Endothelial cell of umbilical vein (primary cell): ENCODE results near the gene SLAMF8. TPM values are rescaled to one million over a fixed set of nuclear protein-coding genes. Genes with fewer than 3 reads are reported as not detected.

ENCODE experiments used
- BruUV-seq: library from RNA; stranded (reverse); fragments of 400-500 nt; replicated peaks from 2 replicates; lab custom pipeline; 2021; lab: Mats Ljungman, UMichigan
- CTCF ChIA-PET: fragments of 300-600, 350-600 bp; sonication (Branson Sonifier 250); formaldehyde crosslinking; loops from one replicate; lab custom pipeline; 2021; ENCODE audit warnings: antibody characterized with exemption, inconsistent platforms; lab: Charles Lee
- POLR2A ChIA-PET: fragments of 300-600, 350-600 bp; sonication (Branson Sonifier 250); formaldehyde crosslinking; loops from one replicate; lab custom pipeline; 2021; ENCODE audit warnings: antibody characterized with exemption, inconsistent platforms; lab: Charles Lee
- DNase-seq: peaks from one replicate; pipeline ENCODE4 v3.0.0-alpha.2; 2011; ENCODE audit warnings: low read depth, low spot score
- FAIRE-seq: peaks from 2 replicates; lab custom pipeline; 2011; peaks lifted over from hg19 to GRCh38; lab: Jason Lieb, UNC
- H2AFZ ChIP-seq: 2 replicates; pipeline ENCODE4 v1.6.0; 2012; ENCODE audit warnings: low read depth, low read length, control low read depth, inconsistent platforms
- H3K27ac ChIP-seq: 2 replicates; pipeline ENCODE4 v1.5.1; 2011; ENCODE audit warnings: low read depth, mild to moderate bottlenecking, control low read depth, low read length, moderate library complexity; ENCODE audit not compliant: insufficient read depth
- H3K27me3 ChIP-seq, 2 experiments: 2 replicates each; pipeline versions ENCODE4 v1.6.0 to v1.6.1; 2011; ENCODE audit warnings: low read length in 2 of 2, mixed read lengths in 1 of 2; ENCODE audit not compliant: control insufficient read depth in 2 of 2, insufficient read depth in 2 of 2
- H3K36me3 ChIP-seq, 2 experiments: 2 replicates in 1 of 2; 3 replicates in 1 of 2; pipeline ENCODE4 v1.5.1; 2011; ENCODE audit warnings: low read length in 2 of 2, mild to moderate bottlenecking in 1 of 2, moderate library complexity in 1 of 2; ENCODE audit not compliant: control insufficient read depth in 2 of 2, insufficient read depth in 2 of 2; ENCODE audit errors: extremely low read depth in 1 of 2
- H3K4me1 ChIP-seq: 3 replicates; pipeline ENCODE4 v1.5.1; 2011; ENCODE audit warnings: mild to moderate bottlenecking, low read length; ENCODE audit not compliant: control insufficient read depth, insufficient read depth; ENCODE audit errors: extremely low read depth
- H3K4me2 ChIP-seq: 2 replicates; pipeline ENCODE4 v1.6.1; 2011; ENCODE audit warnings: low read length, control low read depth, mixed read lengths; ENCODE audit not compliant: insufficient read depth
- H3K4me3 ChIP-seq, 3 experiments: fragments of 200-600 bp in 1 of 3; sonication (generic), shearing (Covaris generic) in 1 of 3; replicated peaks in 1 of 3; 2 replicates each; pipeline ENCODE4 v1.5.1; 2011 to 2016; ENCODE audit warnings: control low read depth in 3 of 3, low read length in 3 of 3, mild to moderate bottlenecking in 2 of 3, inconsistent platforms in 1 of 3, low read depth in 1 of 3, moderate library complexity in 1 of 3; ENCODE audit not compliant: insufficient read depth in 1 of 3
- H3K79me2 ChIP-seq: 2 replicates; pipeline ENCODE4 v1.6.0; 2012; ENCODE audit warnings: low read length, inconsistent platforms; ENCODE audit not compliant: control insufficient read depth, insufficient read depth
- H3K9ac ChIP-seq: replicated peaks from 2 replicates; pipeline ENCODE3; 2011; ENCODE audit warnings: low read length, control low read depth; ENCODE audit not compliant: insufficient read depth; ENCODE audit errors: extremely low read depth
- H3K9me1 ChIP-seq: replicated peaks from 3 replicates; pipeline ENCODE4 v1.6.0; 2011; ENCODE audit warnings: mild to moderate bottlenecking, low read length; ENCODE audit not compliant: control insufficient read depth, insufficient read depth; ENCODE audit errors: extremely low read depth
- H3K9me3 ChIP-seq: replicated peaks from 2 replicates; pipeline ENCODE4 v1.5.1; 2012; ENCODE audit warnings: low read length, inconsistent platforms; ENCODE audit not compliant: control insufficient read depth, insufficient read depth
- H4K20me1 ChIP-seq: replicated peaks from 2 replicates; pipeline ENCODE3; 2011; ENCODE audit warnings: mild to moderate bottlenecking, low read length; ENCODE audit not compliant: control insufficient read depth, insufficient read depth; ENCODE audit errors: extremely low read depth
- CTCF ChIP-seq, 2 donors: IDR thresholded peaks; 1 replicate in 1 of 2; 2 replicates in 1 of 2; pipeline ENCODE4 v1.5.1; 2011; ENCODE audit warnings: low read length in 2 of 2, mild to moderate bottlenecking in 2 of 2, moderate library complexity in 2 of 2, control low read depth in 1 of 2, inconsistent platforms in 1 of 2, low read depth in 1 of 2; ENCODE audit not compliant: insufficient read depth in 1 of 2; ENCODE audit errors: extremely low read depth in 1 of 2
- EZH2 ChIP-seq: IDR thresholded peaks from 2 replicates; pipeline ENCODE4 v1.6.1; 2012; ENCODE audit warnings: borderline replicate concordance, low read depth, mild to moderate bottlenecking, moderate library complexity, low read length, inconsistent platforms; ENCODE audit not compliant: severe bottlenecking
- FOS ChIP-seq: IDR thresholded peaks from 2 replicates; pipeline ENCODE4 v1.6.1; 2011; ENCODE audit warnings: mild to moderate bottlenecking, low read length, moderate library complexity, borderline replicate concordance; ENCODE audit not compliant: insufficient read depth
- GATA2 ChIP-seq: IDR thresholded peaks from 2 replicates; pipeline ENCODE4 v1.7.0; 2011; ENCODE audit warnings: low read depth, mild to moderate bottlenecking, moderate library complexity, mixed read lengths, low read length; ENCODE audit not compliant: insufficient read length, insufficient read depth
- JUN ChIP-seq: IDR thresholded peaks from 2 replicates; pipeline ENCODE4 v1.6.1; 2011; ENCODE audit warnings: borderline replicate concordance, low read depth; ENCODE audit not compliant: insufficient read length, insufficient read depth
- MYC ChIP-seq: IDR thresholded peaks from one replicate; pipeline ENCODE4 v1.6.1; 2011; ENCODE audit warnings: mild to moderate bottlenecking, low read depth, low read length
- POLR2A ChIP-seq: IDR thresholded peaks from 2 replicates; pipeline ENCODE4 v1.6.1; 2012; ENCODE audit warnings: low read depth, mild to moderate bottlenecking, control low read depth, low read length
- POLR2AphosphoS5 ChIP-seq: IDR thresholded peaks from 2 replicates; pipeline ENCODE4 v1.6.1; 2012; ENCODE audit warnings: low read depth, mild to moderate bottlenecking, control low read depth, low read length, moderate library complexity; ENCODE audit not compliant: insufficient read depth
- dilution Hi-C: fragments of 300-500 bp; cut with MboI; formaldehyde crosslinking; loops from one replicate; pipeline ENCODE4 v1.15.0; 2019; ENCODE audit warnings: low sequenced_read_pairs; ENCODE audit not compliant: extremely low pct_ligation_motif_present
- intact Hi-C: fragments of 100-400 bp; cut with micrococcal nuclease; formaldehyde crosslinking; loops from one replicate; pipeline ENCODE4 v1.10.0; 2022
- polyA plus RNA-seq, 4 experiments: library from polyadenylated mRNA; depleted of rRNA in 3 of 4; stranded (reverse) in 3 of 4; unstranded in 1 of 4; fragments of >200 nt; gene quantifications; 2 replicates each; pipeline versions ENCODE4 v1.2.1 to v1.2.3, GENCODE V29; 2011 to 2012; ENCODE audit warnings: missing spikeins in 1 of 4
- total RNA-seq: library from RNA; stranded (reverse); gene quantifications from 2 replicates; pipeline ENCODE4 v1.2.3, GENCODE V29; 2021
- TF ChIP-seq, protein P1 (sequence below): IDR thresholded peaks from 2 replicates; pipeline ENCODE4 v1.6.1; 2011; ENCODE audit not compliant: insufficient read depth, insufficient read length

The SLAMF8 gene
- total and polyA plus RNA-seq, 2 donors (not counting 3 experiments of a cell fraction or from before 2014, with no cell fraction given) = not detected

- H3K4me2 ChIP-seq = no peak overlapping the region
- dilution Hi-C loops (no loop called here), intact Hi-C loops (no loop called here)
- FAIRE-seq (no peak), DNase-seq (no peak)
- no peaks in the 10 kb centered on the region for H4K20me1 ChIP-seq
- POLR2A ChIA-PET = no interaction called here
- no peak overlapping the region for H3K9ac ChIP-seq
- no peaks in the 10 kb centered on the region for H3K9me3 ChIP-seq
- no TSS peak for BruUV-seq
- no peaks in the 10 kb centered on the region for H3K79me2 ChIP-seq
- H3K9me1 ChIP-seq = no peaks in the 10 kb centered on the region
- no peaks in the 10 kb centered on the region for H3K36me3 ChIP-seq
- TF ChIP-seq GATA2 = no peak
- TF ChIP-seq FOS = no peak
- no peak for TF ChIP-seq CTCF (IDR thresholded peaks at IDR 0.05; ENCODE audit: extremely low read depth in 1 of 2, insufficient read depth in 1 of 2, low read depth in 1 of 2, low read length in 2 of 2)
- TF ChIP-seq MYC = no peak
- TF ChIP-seq POLR2AphosphoS5 = no peak
- no peak for TF ChIP-seq POLR2A
- TF ChIP-seq, protein P1, sequence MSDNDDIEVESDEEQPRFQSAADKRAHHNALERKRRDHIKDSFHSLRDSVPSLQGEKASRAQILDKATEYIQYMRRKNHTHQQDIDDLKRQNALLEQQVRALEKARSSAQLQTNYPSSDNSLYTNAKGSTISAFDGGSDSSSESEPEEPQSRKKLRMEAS = no peak
- TF ChIP-seq JUN = no peak
- TF ChIP-seq EZH2 = no peak
- no peaks in the 10 kb centered on the region for H3K4me1 ChIP-seq
- CTCF ChIA-PET = interaction anchor here (0.7 kb wide), 1 partner anchor 18 kb away, joined by 3 read pairs; no protein-coding TSS in a partner anchor
- H3K4me3 ChIP-seq = no peak overlapping the region
- H2AFZ ChIP-seq = no peak overlapping the region
- H3K27ac ChIP-seq = no peak overlapping the region
- H3K27me3 ChIP-seq = no peaks in the 10 kb centered on the region
Observed at GRCh38 chr1:159862031-159862430, 35.4 kb downstream of the SLAMF8 start.
